SK-N-SH treated with all-trans-retinoic acid at 6 μM for 48 hours (cell line): Measurements from ENCODE around the gene RPL32.

ENCODE experiments used
- ATAC-seq: fragments of 200-7000 bp; cut with Tn5 transposase; 3 replicates; pipeline ENCODE4 v1.9.1; 2020; ENCODE audit warnings: mild to moderate bottlenecking, moderate library complexity
- CREB5 ChIP-seq: fragments of 250-450 bp; sonication (Bioruptor Pico); IDR thresholded peaks from 2 replicates; pipeline ENCODE4 v1.5.1; 2020; ENCODE audit warnings: low read depth, mild to moderate bottlenecking, moderate library complexity
- CSDC2 ChIP-seq: fragments of 250-450 bp; sonication (Bioruptor Pico); IDR thresholded peaks from 2 replicates; pipeline ENCODE4 v1.5.0; 2020; ENCODE audit warnings: mild to moderate bottlenecking, moderate library complexity
- ESRRG ChIP-seq: fragments of 250-450 bp; sonication (Bioruptor Pico); IDR thresholded peaks from 2 replicates; pipeline ENCODE4 v1.6.1; 2021; ENCODE audit warnings: mild to moderate bottlenecking
- GLIS3 ChIP-seq: fragments of 250-450 bp; sonication (Bioruptor Pico); IDR thresholded peaks from 2 replicates; pipeline ENCODE4 v1.5.0; 2020; ENCODE audit warnings: mild to moderate bottlenecking, moderate library complexity
- ISL1 ChIP-seq: fragments of 250-450 bp; sonication (Bioruptor Pico); IDR thresholded peaks from 2 replicates; pipeline ENCODE4 v2.1.2; 2022; ENCODE audit warnings: mild to moderate bottlenecking, moderate library complexity
- OSR1 ChIP-seq: fragments of 250-450 bp; sonication (Bioruptor Pico); IDR thresholded peaks from 2 replicates; pipeline ENCODE4 v1.8.0; 2022; ENCODE audit warnings: moderate library complexity, mild to moderate bottlenecking, inconsistent platforms
- PATZ1 ChIP-seq: fragments of 250-450 bp; sonication (Bioruptor Pico); IDR thresholded peaks from 2 replicates; pipeline ENCODE4 v1.8.0; 2020; ENCODE audit warnings: mild to moderate bottlenecking, moderate library complexity, borderline replicate concordance
- PPARA ChIP-seq: fragments of 250-450 bp; sonication (Bioruptor Pico); IDR thresholded peaks from 2 replicates; pipeline ENCODE4 v1.5.0; 2020; ENCODE audit warnings: mild to moderate bottlenecking, borderline replicate concordance
- TCF4 ChIP-seq: fragments of 250-450 bp; sonication (Bioruptor Pico); IDR thresholded peaks from 2 replicates; pipeline ENCODE4 v1.8.0; 2021; ENCODE audit warnings: mild to moderate bottlenecking, moderate library complexity, borderline replicate concordance
- TSHZ2 ChIP-seq: fragments of 250-450 bp; sonication (Bioruptor Pico); IDR thresholded peaks from 2 replicates; pipeline ENCODE4 v1.5.0; 2020; ENCODE audit warnings: mild to moderate bottlenecking, moderate library complexity
- ZC3H10 ChIP-seq: fragments of 250-450 bp; sonication (Bioruptor Pico); IDR thresholded peaks from 2 replicates; pipeline ENCODE4 v1.5.1; 2021; ENCODE audit warnings: mild to moderate bottlenecking, moderate library complexity
- ZFP3 ChIP-seq: fragments of 250-450 bp; sonication (Bioruptor Pico); IDR thresholded peaks from 2 replicates; pipeline ENCODE4 v1.5.0; 2020; ENCODE audit warnings: mild to moderate bottlenecking, moderate library complexity
- ZNF565 ChIP-seq: fragments of 450-650 bp; formaldehyde crosslinking; conservative IDR thresholded peaks from 2 replicates; pipeline ENCODE4 v1.5.0; 2020; ENCODE audit warnings: low read depth, mild to moderate bottlenecking, moderate library complexity
- ZNF70 ChIP-seq: fragments of 450-650 bp; formaldehyde crosslinking; IDR thresholded peaks from 2 replicates; pipeline ENCODE4 v1.5.0; 2020; ENCODE audit warnings: mild to moderate bottlenecking, moderate library complexity

Gene RPL32

GRCh38 chr3:12841149-12841969, at the start of gene RPL32:
TSS of gene RPL32 (minus strand) at chr3:12841565. CDS start at chr3:12840237, 1,328 bp downstream.
- TF ChIP-seq ISL1 (CRISPR knock-in tag), result no peak
- no peak for TF ChIP-seq TCF4
- TF ChIP-seq GLIS3, result 0 out of 2 replicates have a peak, but pooled peaks have one; percentile 8
- TF ChIP-seq OSR1 (CRISPR knock-in tag), result no peak
- ATAC-seq, result peak; percentile 93

- ATAC-seq, result no peak
- TF ChIP-seq TCF4, result no peak
- no peak for TF ChIP-seq TSHZ2
- no peak for TF ChIP-seq CREB5 (CRISPR knock-in tag)
- TF ChIP-seq CSDC2, result no peak
- TF ChIP-seq ZC3H10 (CRISPR knock-in tag), result no peak
- no peak for TF ChIP-seq ZNF565 (CRISPR knock-in tag)
- no peak for TF ChIP-seq ZNF70
- TF ChIP-seq, all 23 proteins: peak for 0
Measured at GRCh38 chr3:12890610-12891390, 49.4 kb upstream of the RPL32 start.

GRCh38 chr3:12886736-12887135, 45.4 kb upstream of the RPL32 start:
- no peak for ATAC-seq
- TF ChIP-seq ESRRG (CRISPR knock-in tag) (no peak), ZFP3 (CRISPR knock-in tag) (no peak), PPARA (CRISPR knock-in tag) (no peak)

GRCh38 chr3:12886106-12886679, 44.8 kb upstream of the RPL32 start:
- TF ChIP-seq PPARA (CRISPR knock-in tag), result no peak
- TF ChIP-seq CREB5 (CRISPR knock-in tag), result no peak
- no peak for TF ChIP-seq GLIS3
- no peak for TF ChIP-seq ESRRG (CRISPR knock-in tag)
- no peak for TF ChIP-seq TCF4
- no peak for TF ChIP-seq PATZ1 (CRISPR knock-in tag)
- TF ChIP-seq, all 23 proteins: peak for 0
- ATAC-seq, result no peak

- TF ChIP-seq OSR1 (CRISPR knock-in tag) (no peak), PATZ1 (CRISPR knock-in tag) (no peak), TCF4 (no peak)
- ATAC-seq, result no peak
Measured at GRCh38 chr3:12885583-12885930, 44.2 kb upstream of the RPL32 start.
